22Rv1 (cell line): ENCODE results near the gene MEF2A.

Experiments
- ZFX ChIP-seq: fragments of 450-650 bp; IDR thresholded peaks from 2 replicates; pipeline ENCODE4 v1.6.1; 2017; ENCODE audit warnings: antibody characterized with exemption, borderline replicate concordance
- TF ChIP-seq, protein P1 (sequence below): fragments of 450-650 bp; IDR thresholded peaks from 2 replicates; pipeline ENCODE4 v1.5.1; 2017; ENCODE audit warnings: mild to moderate bottlenecking

DNA sequence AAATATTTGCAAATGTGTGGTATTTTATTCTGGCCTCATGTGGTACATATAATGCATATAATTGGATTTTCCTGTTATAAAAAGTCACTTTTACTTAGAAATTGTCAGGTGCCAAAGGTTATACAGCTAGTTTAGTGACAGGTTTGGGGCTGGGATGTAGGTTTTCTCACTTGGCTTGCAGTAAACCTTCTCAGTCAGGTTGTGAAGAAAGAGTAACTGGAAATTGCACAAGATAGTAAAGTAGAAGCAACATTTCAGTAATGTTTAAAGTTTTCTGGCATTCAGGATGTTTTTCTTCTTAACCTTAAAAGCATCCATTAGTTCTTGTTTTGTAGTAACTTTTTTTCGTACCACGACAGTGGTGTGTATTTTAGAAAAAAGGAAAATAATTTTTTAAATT lies 53.9 kb downstream of the MEF2A start:
- TF ChIP-seq, protein P1, sequence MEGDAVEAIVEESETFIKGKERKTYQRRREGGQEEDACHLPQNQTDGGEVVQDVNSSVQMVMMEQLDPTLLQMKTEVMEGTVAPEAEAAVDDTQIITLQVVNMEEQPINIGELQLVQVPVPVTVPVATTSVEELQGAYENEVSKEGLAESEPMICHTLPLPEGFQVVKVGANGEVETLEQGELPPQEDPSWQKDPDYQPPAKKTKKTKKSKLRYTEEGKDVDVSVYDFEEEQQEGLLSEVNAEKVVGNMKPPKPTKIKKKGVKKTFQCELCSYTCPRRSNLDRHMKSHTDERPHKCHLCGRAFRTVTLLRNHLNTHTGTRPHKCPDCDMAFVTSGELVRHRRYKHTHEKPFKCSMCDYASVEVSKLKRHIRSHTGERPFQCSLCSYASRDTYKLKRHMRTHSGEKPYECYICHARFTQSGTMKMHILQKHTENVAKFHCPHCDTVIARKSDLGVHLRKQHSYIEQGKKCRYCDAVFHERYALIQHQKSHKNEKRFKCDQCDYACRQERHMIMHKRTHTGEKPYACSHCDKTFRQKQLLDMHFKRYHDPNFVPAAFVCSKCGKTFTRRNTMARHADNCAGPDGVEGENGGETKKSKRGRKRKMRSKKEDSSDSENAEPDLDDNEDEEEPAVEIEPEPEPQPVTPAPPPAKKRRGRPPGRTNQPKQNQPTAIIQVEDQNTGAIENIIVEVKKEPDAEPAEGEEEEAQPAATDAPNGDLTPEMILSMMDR: no peak
- TF ChIP-seq ZFX: no peak
